B cell (primary cell): ENCODE data around the gene C12orf75. TPM values are rescaled to one million over a fixed set of nuclear protein-coding genes. Genes with fewer than 3 reads are reported as not detected.

Source experiments
- ATAC-seq: fragments of 200-7000 bp; cut with Tn5 transposase; one replicate; pipeline ENCODE4 v1.10.0; 2021; ENCODE audit warnings: low read depth, mild to moderate bottlenecking, moderate number of reproducible peaks, moderate library complexity
- CTCF ChIA-PET: fragments of 350-600 bp; sonication (Branson Sonifier 250); formaldehyde crosslinking; loops from one replicate; lab custom pipeline; 2021; ENCODE audit warnings: antibody characterized with exemption, inconsistent platforms; lab: Charles Lee
- POLR2A ChIA-PET: fragments of 350-600 bp; sonication (Branson Sonifier 250); formaldehyde crosslinking; loops from one replicate; lab custom pipeline; 2021; ENCODE audit warnings: antibody characterized with exemption; lab: Charles Lee
- DNase-seq: peaks from one replicate; pipeline ENCODE4 v3.0.0; 2013
- H2AFZ ChIP-seq: 2 replicates; pipeline ENCODE4 v1.6.1; 2012; ENCODE audit warnings: mild to moderate bottlenecking, low read depth, low read length; ENCODE audit not compliant: insufficient read depth, poor library complexity, severe bottlenecking
- H3K27ac ChIP-seq, 2 donors: 1 replicate in 1 of 2; 2 replicates in 1 of 2; pipeline ENCODE4 v1.5.1; 2012 to 2013; ENCODE audit warnings: low read length in 2 of 2, mild to moderate bottlenecking in 2 of 2, moderate library complexity in 1 of 2
- H3K27me3 ChIP-seq, 4 experiments: fragments of 200-600 bp in 1 of 4; sonication (generic) in 1 of 4; replicated peaks in 1 of 4; 1 replicate in 2 of 4; 2 replicates in 2 of 4; pipeline versions ENCODE4 v1.6.1 to v1.7.0; 2013 to 2016; ENCODE audit warnings: low read length in 3 of 4, mild to moderate bottlenecking in 2 of 4, mixed read lengths in 1 of 4, moderate library complexity in 1 of 4; ENCODE audit not compliant: insufficient read depth in 4 of 4, control insufficient read depth in 3 of 4; ENCODE audit errors: control extremely low read depth in 1 of 4
- H3K36me3 ChIP-seq, 2 experiments: replicated peaks in 1 of 2; 1 replicate in 1 of 2; 2 replicates in 1 of 2; pipeline versions ENCODE4 v1.6.1 to v1.7.1; 2013; ENCODE audit warnings: low read length in 1 of 2; ENCODE audit not compliant: insufficient read depth in 2 of 2, control insufficient read depth in 1 of 2; ENCODE audit errors: control extremely low read depth in 1 of 2, extremely low read depth in 1 of 2
- H3K4me1 ChIP-seq, 2 donors: fragments of 200-600 bp in 1 of 2; sonication (generic) in 1 of 2; 1 replicate in 1 of 2; 2 replicates in 1 of 2; pipeline versions ENCODE4 v1.5.1 to v1.6.1; 2013 to 2017; ENCODE audit warnings: low read length in 2 of 2; ENCODE audit not compliant: control insufficient read depth in 2 of 2, insufficient read depth in 2 of 2
- H3K4me2 ChIP-seq: replicated peaks from 2 replicates; pipeline ENCODE3; 2012; ENCODE audit warnings: mild to moderate bottlenecking, low read depth, low read length; ENCODE audit not compliant: poor library complexity, severe bottlenecking
- H3K4me3 ChIP-seq, 5 experiments: fragments of 200-600 bp in 1 of 5; sonication (generic) in 1 of 5; 1 replicate in 3 of 5; 2 replicates in 2 of 5; pipeline versions ENCODE4 v1.5.1 to v1.7.0; 2011 to 2016; ENCODE audit warnings: low read length in 4 of 5, mild to moderate bottlenecking in 4 of 5, low read depth in 2 of 5, control low read depth in 1 of 5, moderate library complexity in 1 of 5; ENCODE audit not compliant: insufficient read depth in 1 of 5; ENCODE audit errors: control extremely low read depth in 1 of 5, extremely low read depth in 1 of 5
- H3K79me2 ChIP-seq: fragments of 200-600 bp; sonication (generic); one replicate; pipeline ENCODE4 v1.6.0; 2016; ENCODE audit warnings: low read length; ENCODE audit not compliant: control insufficient read depth, insufficient read depth
- H3K9ac ChIP-seq: fragments of 200-600 bp; sonication (generic); 2 replicates; pipeline ENCODE4 v1.6.1; 2017; ENCODE audit warnings: mild to moderate bottlenecking, low read length, moderate library complexity
- H3K9me3 ChIP-seq, 3 donors: one replicate each; pipeline versions ENCODE4 v1.6.1 to v1.7.1; 2013; ENCODE audit warnings: low read length in 2 of 3; ENCODE audit not compliant: control insufficient read depth in 2 of 3, insufficient read depth in 1 of 3; ENCODE audit errors: control extremely low read depth in 1 of 3
- H4K20me1 ChIP-seq: 2 replicates; pipeline ENCODE4 v1.6.0; 2012; ENCODE audit warnings: mild to moderate bottlenecking, low read length; ENCODE audit not compliant: insufficient read depth, control insufficient read depth, poor library complexity, severe bottlenecking
- H3K27ac Mint-ChIP-seq: one replicate; pipeline ENCODE4 v1.8.0; 2021; ENCODE audit warnings: mixed read lengths
- H3K27me3 Mint-ChIP-seq: one replicate; pipeline ENCODE4 v1.8.0; 2021; ENCODE audit warnings: mixed read lengths
- H3K4me1 Mint-ChIP-seq: one replicate; pipeline ENCODE4 v1.8.0; 2021; ENCODE audit warnings: mixed read lengths
- H3K4me3 Mint-ChIP-seq: one replicate; pipeline ENCODE4 v1.8.0; 2021; ENCODE audit warnings: mixed read lengths
- H3K9me3 Mint-ChIP-seq: one replicate; pipeline ENCODE4 v1.8.0; 2022; ENCODE audit warnings: mixed read lengths; ENCODE audit not compliant: insufficient read depth
- EZH2 ChIP-seq: IDR thresholded peaks from 2 replicates; pipeline ENCODE4 v1.6.1; 2012; ENCODE audit warnings: borderline replicate concordance, low read depth, mild to moderate bottlenecking, moderate library complexity, low read length; ENCODE audit not compliant: insufficient read depth, poor library complexity, severe bottlenecking
- WGBS: methylation state at CpG from one replicate; pipeline ENCODE4 v1.1.5; 2013; ENCODE audit warnings: missing lambda C conversion rate; ENCODE audit not compliant: insufficient coverage; 5-methylcytosine and 5-hydroxymethylcytosine counted together
- intact Hi-C: fragments of 100-400 bp; cut with micrococcal nuclease; formaldehyde crosslinking; loops from one replicate; pipeline ENCODE4 v1.10.0; 2022
- polyA plus RNA-seq: library from polyadenylated mRNA; depleted of rRNA; stranded (reverse); fragments of >200 nt; gene quantifications from 2 replicates; pipeline ENCODE4 v1.2.3, GENCODE V29; 2012
- total RNA-seq, 2 donors: library from RNA; stranded (reverse); fragments of 120-200 nt in 1 of 2; gene quantifications; 1 replicate in 1 of 2; 2 replicates in 1 of 2; pipeline versions ENCODE4 v1.2.3 to v1.2.4, GENCODE V29; 2013 to 2022
- TF ChIP-seq, protein P1 (sequence below): fragments of 200-600 bp; IDR thresholded peaks from one replicate; pipeline ENCODE4 v1.8.0; 2022; ENCODE audit warnings: antibody characterized with exemption, mild to moderate bottlenecking

Gene C12orf75
- total and polyA plus RNA-seq, 2 donors (not counting 1 experiment from before 2014, with no cell fraction given), result 8.5 to 12.9 TPM

- H3K9ac ChIP-seq, result no peak overlapping the region
- no peak overlapping the region for H2AFZ ChIP-seq
- H3K9me3 Mint-ChIP-seq, result no peaks in the 10 kb centered on the region
- TF ChIP-seq, protein P1, sequence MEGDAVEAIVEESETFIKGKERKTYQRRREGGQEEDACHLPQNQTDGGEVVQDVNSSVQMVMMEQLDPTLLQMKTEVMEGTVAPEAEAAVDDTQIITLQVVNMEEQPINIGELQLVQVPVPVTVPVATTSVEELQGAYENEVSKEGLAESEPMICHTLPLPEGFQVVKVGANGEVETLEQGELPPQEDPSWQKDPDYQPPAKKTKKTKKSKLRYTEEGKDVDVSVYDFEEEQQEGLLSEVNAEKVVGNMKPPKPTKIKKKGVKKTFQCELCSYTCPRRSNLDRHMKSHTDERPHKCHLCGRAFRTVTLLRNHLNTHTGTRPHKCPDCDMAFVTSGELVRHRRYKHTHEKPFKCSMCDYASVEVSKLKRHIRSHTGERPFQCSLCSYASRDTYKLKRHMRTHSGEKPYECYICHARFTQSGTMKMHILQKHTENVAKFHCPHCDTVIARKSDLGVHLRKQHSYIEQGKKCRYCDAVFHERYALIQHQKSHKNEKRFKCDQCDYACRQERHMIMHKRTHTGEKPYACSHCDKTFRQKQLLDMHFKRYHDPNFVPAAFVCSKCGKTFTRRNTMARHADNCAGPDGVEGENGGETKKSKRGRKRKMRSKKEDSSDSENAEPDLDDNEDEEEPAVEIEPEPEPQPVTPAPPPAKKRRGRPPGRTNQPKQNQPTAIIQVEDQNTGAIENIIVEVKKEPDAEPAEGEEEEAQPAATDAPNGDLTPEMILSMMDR, result no peak
- TF ChIP-seq EZH2, result no peak
- no peak overlapping the region for H3K4me3 Mint-ChIP-seq
- ATAC-seq, result no peak
- no peak for DNase-seq
- H3K4me3 ChIP-seq, result no peak overlapping the region
- WGBS, result no CpG with 5 or more reads among the region's 1 CpG
- H3K27ac Mint-ChIP-seq, result no peak overlapping the region
- CTCF ChIA-PET, result no interaction called here
- H3K27me3 ChIP-seq, result peaks cover 0 to 2% (median 0%) of the 10 kb centered on the region in 4 experiments
- H3K9me3 ChIP-seq, result no peaks in the 10 kb centered on the region
- H3K27ac ChIP-seq, result no peak overlapping the region
- no peaks in the 10 kb centered on the region for H4K20me1 ChIP-seq
- H3K4me1 Mint-ChIP-seq, result no peaks in the 10 kb centered on the region
- intact Hi-C loops, result no loop called here
- no peaks in the 10 kb centered on the region for H3K36me3 ChIP-seq
- POLR2A ChIA-PET, result no interaction called here
- no peak overlapping the region for H3K4me2 ChIP-seq
- peaks cover 22% of the 10 kb centered on the region for H3K27me3 Mint-ChIP-seq
- no peaks in the 10 kb centered on the region for H3K79me2 ChIP-seq
- no peaks in the 10 kb centered on the region for H3K4me1 ChIP-seq
Measured at GRCh38 chr12:105285378-105285777, 45.1 kb upstream of the C12orf75 start.

- ChIA-PET CTCF (interaction anchor here (1.8 kb wide), 1 partner anchor 95 kb away, joined by 5 read pairs; no protein-coding TSS in a partner anchor), POLR2A (no interaction called here)
- Mint-ChIP-seq H3K9me3 (no peaks in the 10 kb centered on the region), H3K4me3 (no peak overlapping the region), H3K27me3 (peaks cover 27% of the 10 kb centered on the region), H3K27ac (no peak overlapping the region), H3K4me1 (no peaks in the 10 kb centered on the region)
- TF ChIP-seq EZH2, result no peak
- TF ChIP-seq, protein P1, result no peak
- intact Hi-C loops, result no loop called here
- Histone ChIP-seq H3K9me3 (no peaks in the 10 kb centered on the region), H3K9ac (no peak overlapping the region), H3K4me1 (no peaks in the 10 kb centered on the region), H2AFZ (no peak overlapping the region), H3K27me3 (peaks cover 0 to 2% (median 0%) of the 10 kb centered on the region in 4 experiments), H4K20me1 (no peaks in the 10 kb centered on the region), H3K27ac (no peak overlapping the region), H3K79me2 (no peaks in the 10 kb centered on the region), H3K4me2 (no peak overlapping the region), H3K4me3 (no peak overlapping the region), H3K36me3 (no peaks in the 10 kb centered on the region)
- no CpG with 5 or more reads among the region's 1 CpG for WGBS
- DNase-seq, result no peak
- ATAC-seq, result no peak
Measured at GRCh38 chr12:105287408-105287807, 43.1 kb upstream of the C12orf75 start.
